GM08714 (cell line): ENCODE results near the gene PNPO.
A peak's percentile ranks its signal among the peaks of the same experiment; 100 is the strongest.

ENCODE experiments used
- H3K4me3 ChIP-seq: fragments of 200-500 bp; sonication (Bioruptor generic); 2 replicates; pipeline ENCODE4 v1.5.1; 2014; ENCODE audit warnings: mild to moderate bottlenecking, low read length, inconsistent platforms
- ZNF274 ChIP-seq: IDR thresholded peaks from 2 replicates; pipeline ENCODE4 v1.6.1; 2012; ENCODE audit warnings: mild to moderate bottlenecking, low read depth, low read length

PNPO gene

GRCh38 chr17:47941246-47942095 is at the start of gene PNPO:
PNPO (plus strand) TSS chr17:47941571; CDS start chr17:47941676, 105 bp downstream.
- peak within 1 kb of the TSS; percentile 90 for H3K4me3 ChIP-seq
- no peak for TF ChIP-seq ZNF274

GRCh38 chr17:47894498-47895346 is 46.6 kb upstream of the PNPO start:
- H3K4me3 ChIP-seq, result peak overlapping the region; percentile 78
- no peak for TF ChIP-seq ZNF274

- no peak for TF ChIP-seq ZNF274
- peak overlapping the region; percentile 78 for H3K4me3 ChIP-seq
Observed at GRCh38 chr17:47895347-47895855, 46.0 kb upstream of the PNPO start.

GRCh38 chr17:47895856-47896671 is 45.3 kb upstream of the PNPO start, which contains the start of gene SP2:
SP2 (plus strand) TSS chr17:47896236; CDS start chr17:47896287, 51 bp downstream.
- H3K4me3 ChIP-seq, result peak within 1 kb of the TSS; percentile 86
- no peak for TF ChIP-seq ZNF274

GRCh38 chr17:47896672-47897490 is 44.5 kb upstream of the PNPO start:
- H3K4me3 ChIP-seq, result peak overlapping the region; percentile 86
- no peak for TF ChIP-seq ZNF274

- peak overlapping the region; percentile 86 for H3K4me3 ChIP-seq
- TF ChIP-seq ZNF274, result no peak
Observed at GRCh38 chr17:47897561-47897960, 43.8 kb upstream of the PNPO start.

- no peak for TF ChIP-seq ZNF274
- H3K4me3 ChIP-seq, result no peak overlapping the region
Observed at GRCh38 chr17:47898241-47898640, 43.1 kb upstream of the PNPO start.

- no peak overlapping the region for H3K4me3 ChIP-seq
- no peak for TF ChIP-seq ZNF274
Observed at GRCh38 chr17:47899643-47900042, 41.7 kb upstream of the PNPO start.

- no peak overlapping the region for H3K4me3 ChIP-seq
- TF ChIP-seq ZNF274, result no peak
Observed at GRCh38 chr17:47901423-47901822, 39.9 kb upstream of the PNPO start.

GRCh38 chr17:47902039-47902744 is 39.2 kb upstream of the PNPO start:
- no peak overlapping the region for H3K4me3 ChIP-seq
- no peak for TF ChIP-seq ZNF274

GRCh38 chr17:47905221-47905733 is 36.1 kb upstream of the PNPO start:
- TF ChIP-seq ZNF274, result no peak
- no peak overlapping the region for H3K4me3 ChIP-seq

- TF ChIP-seq ZNF274, result no peak
- H3K4me3 ChIP-seq, result no peak overlapping the region
Observed at GRCh38 chr17:47906443-47906842, 34.9 kb upstream of the PNPO start.
